ENCODE data around the gene ABR. TPM values are rescaled to one million over a fixed set of nuclear protein-coding genes. Genes with fewer than 3 reads are reported as not detected.

Gene ABR
- total and polyA plus RNA-seq, 9 donors, result 25.0 to 94.6 (median 60.2) TPM

DNA sequence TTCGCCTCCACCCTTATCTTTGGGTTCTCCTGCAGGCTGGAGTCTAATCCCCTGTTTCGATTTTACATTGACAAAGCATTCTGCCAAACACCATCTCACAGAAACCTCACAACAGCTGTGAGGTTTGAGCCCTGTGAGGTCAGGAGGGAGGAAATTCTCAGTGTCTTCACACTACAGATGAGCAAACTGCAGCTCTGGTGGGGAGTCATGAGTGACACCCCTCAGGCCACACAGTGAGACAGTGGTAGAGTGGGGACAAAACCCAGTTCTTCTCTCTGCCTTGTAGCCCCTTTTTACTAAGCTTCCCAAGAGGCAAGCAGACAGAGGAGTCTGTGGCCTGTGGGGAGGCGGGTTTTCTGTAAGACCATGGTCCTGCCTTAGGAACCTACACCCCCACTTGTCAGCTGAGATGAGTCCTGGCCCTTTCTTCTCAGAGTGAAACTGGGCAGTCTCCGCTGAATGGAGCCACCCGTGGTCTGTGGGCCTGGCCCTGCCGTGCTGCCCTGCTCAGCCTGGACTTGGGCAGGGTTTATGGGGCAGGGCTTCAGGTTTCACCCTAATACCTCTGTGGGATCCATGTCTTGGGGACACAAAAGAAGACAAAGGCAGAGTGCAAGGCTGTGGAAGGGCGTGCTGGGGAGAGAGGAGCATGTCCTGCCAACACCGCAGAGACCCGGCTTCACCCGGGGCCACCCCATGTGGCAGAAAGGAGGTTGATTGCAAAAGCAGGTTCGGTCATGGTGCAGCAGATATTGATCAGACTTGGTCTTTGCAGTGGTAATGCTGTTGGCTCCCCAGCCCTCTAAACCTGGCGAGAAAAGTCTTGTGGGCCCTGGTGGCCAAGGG is 59.0 kb downstream of the ABR start:
- 91 to 92% (median 92%) methylated on average over 12 of the region's 12 CpGs for WGBS, 3 donors
- H3K4me1 ChIP-seq (ENCODE audit: insufficient read depth), result peaks cover 9% of the 10 kb centered on the region
- H3K36me3 ChIP-seq, result no peaks in the 10 kb centered on the region
- H3K4me3 ChIP-seq, result no peak overlapping the region
- no peak for TF ChIP-seq EP300 (IDR thresholded peaks at IDR 0.05)
- TF ChIP-seq, protein P1, sequence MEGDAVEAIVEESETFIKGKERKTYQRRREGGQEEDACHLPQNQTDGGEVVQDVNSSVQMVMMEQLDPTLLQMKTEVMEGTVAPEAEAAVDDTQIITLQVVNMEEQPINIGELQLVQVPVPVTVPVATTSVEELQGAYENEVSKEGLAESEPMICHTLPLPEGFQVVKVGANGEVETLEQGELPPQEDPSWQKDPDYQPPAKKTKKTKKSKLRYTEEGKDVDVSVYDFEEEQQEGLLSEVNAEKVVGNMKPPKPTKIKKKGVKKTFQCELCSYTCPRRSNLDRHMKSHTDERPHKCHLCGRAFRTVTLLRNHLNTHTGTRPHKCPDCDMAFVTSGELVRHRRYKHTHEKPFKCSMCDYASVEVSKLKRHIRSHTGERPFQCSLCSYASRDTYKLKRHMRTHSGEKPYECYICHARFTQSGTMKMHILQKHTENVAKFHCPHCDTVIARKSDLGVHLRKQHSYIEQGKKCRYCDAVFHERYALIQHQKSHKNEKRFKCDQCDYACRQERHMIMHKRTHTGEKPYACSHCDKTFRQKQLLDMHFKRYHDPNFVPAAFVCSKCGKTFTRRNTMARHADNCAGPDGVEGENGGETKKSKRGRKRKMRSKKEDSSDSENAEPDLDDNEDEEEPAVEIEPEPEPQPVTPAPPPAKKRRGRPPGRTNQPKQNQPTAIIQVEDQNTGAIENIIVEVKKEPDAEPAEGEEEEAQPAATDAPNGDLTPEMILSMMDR (IDR thresholded peaks at IDR 0.05), result no peak
- no peak for TF ChIP-seq POLR2A (IDR thresholded peaks at IDR 0.05)
- no peak overlapping the region for H3K27ac ChIP-seq
- intact Hi-C loops (cut with DNase I), result loop anchor here in 3 of 4 donors (5.0 kb wide), 2 partner anchors 66 to 146 kb away; no protein-coding TSS in a partner anchor
- no peak for DNase-seq
- H3K9me3 ChIP-seq, result no peaks in the 10 kb centered on the region
- no peaks in the 10 kb centered on the region for H3K27me3 ChIP-seq

DNA sequence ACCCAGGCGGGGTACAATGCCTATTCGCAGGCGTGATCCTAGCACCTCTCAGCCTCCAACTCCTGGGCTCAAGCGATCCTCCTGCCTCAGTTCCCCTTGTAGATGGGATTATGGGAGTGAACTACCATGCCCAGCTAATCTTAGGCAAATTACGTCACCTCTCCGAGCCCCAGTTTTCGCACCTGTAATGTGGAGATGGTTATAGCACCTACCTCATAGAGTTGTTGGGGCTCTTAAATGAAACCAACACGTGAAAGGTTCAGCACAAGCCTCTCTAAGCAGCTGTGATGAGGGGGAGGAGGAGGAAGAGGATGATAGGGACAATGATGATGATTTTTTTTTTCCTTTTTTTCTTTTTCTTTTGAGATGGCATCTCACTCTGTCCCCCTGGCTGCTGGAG is 59.9 kb downstream of the ABR start:
- Histone ChIP-seq H3K36me3 (no peaks in the 10 kb centered on the region), H3K4me1 (ENCODE audit: insufficient read depth) (peaks cover 13% of the 10 kb centered on the region), H3K9me3 (no peaks in the 10 kb centered on the region), H3K27ac (no peak overlapping the region), H3K27me3 (no peaks in the 10 kb centered on the region), H3K4me3 (no peak overlapping the region)
- 70 to 76% (median 73%) methylated on average over 8 of the region's 8 CpGs for WGBS, 3 donors
- no peak for DNase-seq
- intact Hi-C loops (cut with DNase I), result loop anchor here in 3 of 4 donors (5.0 kb wide), 2 partner anchors 67 to 147 kb away; no protein-coding TSS in a partner anchor
- TF ChIP-seq EP300 (IDR thresholded peaks at IDR 0.05), result no peak
- no peak for TF ChIP-seq POLR2A (IDR thresholded peaks at IDR 0.05)
- TF ChIP-seq, protein P1 (IDR thresholded peaks at IDR 0.05), result no peak

DNA sequence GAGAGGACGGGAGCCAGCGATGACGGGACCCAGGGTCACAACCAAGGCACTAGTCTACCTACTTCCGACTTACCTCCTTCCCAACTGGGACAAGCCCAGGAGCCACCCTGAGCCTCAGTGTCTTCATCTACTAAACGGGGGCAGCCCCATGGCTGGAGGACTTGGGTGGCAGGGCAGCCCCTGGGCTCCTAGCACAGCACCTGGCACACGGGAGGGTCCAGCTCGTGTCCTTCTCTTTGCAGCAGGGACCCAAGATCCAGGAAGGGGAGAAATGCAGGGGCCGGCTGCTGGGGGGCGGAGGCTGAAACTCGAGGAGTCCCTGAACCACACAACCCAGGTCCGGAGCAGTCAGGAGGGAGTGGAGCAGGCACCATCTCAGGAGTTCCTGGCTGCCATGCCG is 63.2 kb downstream of the ABR start:
- intact Hi-C loops (cut with DNase I), result no loop called here
- H3K4me3 ChIP-seq, result no peak overlapping the region
- H3K27ac ChIP-seq, result no peak overlapping the region
- H3K4me1 ChIP-seq (ENCODE audit: insufficient read depth), result peaks cover 8% of the 10 kb centered on the region
- H3K9me3 ChIP-seq, result no peaks in the 10 kb centered on the region
- no peak for DNase-seq
- WGBS, 3 donors, result 62 to 79% (median 69%) methylated on average over 12 of the region's 12 CpGs
- no peaks in the 10 kb centered on the region for H3K36me3 ChIP-seq
- TF ChIP-seq EP300 (IDR thresholded peaks at IDR 0.05) (no peak), POLR2A (IDR thresholded peaks at IDR 0.05) (no peak)
- TF ChIP-seq, protein P1 (IDR thresholded peaks at IDR 0.05), result no peak
- H3K27me3 ChIP-seq, result no peaks in the 10 kb centered on the region

DNA sequence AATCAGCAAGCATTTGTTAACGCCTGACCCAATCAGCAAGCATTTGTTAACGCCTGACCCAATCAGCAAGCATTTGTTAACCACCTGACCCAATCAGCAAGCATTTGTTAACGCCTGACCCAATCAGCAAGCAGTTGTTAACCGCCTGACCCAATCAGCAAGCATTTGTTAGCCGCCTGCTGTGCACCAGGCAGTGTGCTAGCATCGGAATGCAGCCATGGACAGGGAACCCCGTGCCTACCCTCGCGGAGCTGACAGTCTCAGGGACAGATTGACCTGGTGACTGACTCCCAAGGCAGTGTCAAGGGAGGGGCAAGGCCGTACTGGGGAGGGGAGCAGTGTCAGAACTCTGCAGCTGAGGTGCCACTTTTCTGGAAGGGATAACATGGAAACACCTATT is 66.9 kb downstream of the ABR start:
- Histone ChIP-seq H3K36me3 (no peaks in the 10 kb centered on the region), H3K9me3 (no peaks in the 10 kb centered on the region), H3K27ac (no peak overlapping the region), H3K4me3 (no peak overlapping the region), H3K4me1 (ENCODE audit: insufficient read depth) (peaks cover 16% of the 10 kb centered on the region), H3K27me3 (no peaks in the 10 kb centered on the region)
- WGBS, 3 donors, result 70 to 74% (median 74%) methylated on average over 10 of the region's 10 CpGs
- DNase-seq, result no peak
- TF ChIP-seq EP300 (IDR thresholded peaks at IDR 0.05) (no peak), POLR2A (IDR thresholded peaks at IDR 0.05) (no peak)
- TF ChIP-seq, protein P1 (IDR thresholded peaks at IDR 0.05), result no peak
- intact Hi-C loops (cut with DNase I), result no loop called here
